ENCODE results near the gene MYH8. TPM values are rescaled to one million over a fixed set of nuclear protein-coding genes. Genes with fewer than 3 reads are reported as not detected.
A peak's percentile ranks its signal among the peaks of the same experiment; 100 is the strongest.

MYH8 gene
- total RNA-seq, 1 experiment from 2014 or later = not detected

DNA sequence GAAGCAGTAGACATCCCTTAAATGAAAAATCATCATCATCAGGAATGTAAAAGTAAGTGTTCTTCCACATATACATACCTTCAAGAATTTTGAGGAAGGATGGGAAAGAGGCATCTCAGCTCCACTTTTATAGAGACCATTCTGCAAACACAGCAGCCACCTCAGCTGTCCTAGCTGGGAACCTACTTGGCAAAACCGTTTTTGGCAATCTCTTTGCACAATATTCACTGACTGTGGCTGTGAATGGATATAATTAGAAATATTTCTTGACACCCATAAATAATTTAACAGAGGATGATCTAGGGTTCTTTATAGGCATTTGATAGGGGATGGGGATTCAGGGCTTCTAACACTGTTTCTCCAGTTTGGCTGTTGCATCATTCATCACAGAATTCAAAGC is 47.7 kb upstream of the MYH8 start, which contains the start of gene MYH4 (continued):
- TF ChIP-seq, protein P1, sequence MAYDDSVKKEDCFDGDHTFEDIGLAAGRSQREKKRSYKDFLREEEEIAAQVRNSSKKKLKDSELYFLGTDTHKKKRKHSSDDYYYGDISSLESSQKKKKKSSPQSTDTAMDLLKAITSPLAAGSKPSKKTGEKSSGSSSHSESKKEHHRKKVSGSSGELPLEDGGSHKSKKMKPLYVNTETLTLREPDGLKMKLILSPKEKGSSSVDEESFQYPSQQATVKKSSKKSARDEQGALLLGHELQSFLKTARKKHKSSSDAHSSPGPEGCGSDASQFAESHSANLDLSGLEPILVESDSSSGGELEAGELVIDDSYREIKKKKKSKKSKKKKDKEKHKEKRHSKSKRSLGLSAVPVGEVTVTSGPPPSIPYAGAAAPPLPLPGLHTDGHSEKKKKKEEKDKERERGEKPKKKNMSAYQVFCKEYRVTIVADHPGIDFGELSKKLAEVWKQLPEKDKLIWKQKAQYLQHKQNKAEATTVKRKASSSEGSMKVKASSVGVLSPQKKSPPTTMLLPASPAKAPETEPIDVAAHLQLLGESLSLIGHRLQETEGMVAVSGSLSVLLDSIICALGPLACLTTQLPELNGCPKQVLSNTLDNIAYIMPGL (CRISPR knock-in tag; IDR thresholded peaks at IDR 0.05) = no peak
- TF ChIP-seq, protein P2, sequence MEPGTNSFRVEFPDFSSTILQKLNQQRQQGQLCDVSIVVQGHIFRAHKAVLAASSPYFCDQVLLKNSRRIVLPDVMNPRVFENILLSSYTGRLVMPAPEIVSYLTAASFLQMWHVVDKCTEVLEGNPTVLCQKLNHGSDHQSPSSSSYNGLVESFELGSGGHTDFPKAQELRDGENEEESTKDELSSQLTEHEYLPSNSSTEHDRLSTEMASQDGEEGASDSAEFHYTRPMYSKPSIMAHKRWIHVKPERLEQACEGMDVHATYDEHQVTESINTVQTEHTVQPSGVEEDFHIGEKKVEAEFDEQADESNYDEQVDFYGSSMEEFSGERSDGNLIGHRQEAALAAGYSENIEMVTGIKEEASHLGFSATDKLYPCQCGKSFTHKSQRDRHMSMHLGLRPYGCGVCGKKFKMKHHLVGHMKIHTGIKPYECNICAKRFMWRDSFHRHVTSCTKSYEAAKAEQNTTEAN (CRISPR knock-in tag; IDR thresholded peaks at IDR 0.05) = no peak
- no peak for TF ChIP-seq GABPB1 (CRISPR knock-in tag; IDR thresholded peaks at IDR 0.05)
- TF ChIP-seq NR2C2 (CRISPR knock-in tag; IDR thresholded peaks at IDR 0.05) = no peak
- TF ChIP-seq SOX15 (CRISPR knock-in tag; IDR thresholded peaks at IDR 0.05) = no peak
- TF ChIP-seq, protein P3, sequence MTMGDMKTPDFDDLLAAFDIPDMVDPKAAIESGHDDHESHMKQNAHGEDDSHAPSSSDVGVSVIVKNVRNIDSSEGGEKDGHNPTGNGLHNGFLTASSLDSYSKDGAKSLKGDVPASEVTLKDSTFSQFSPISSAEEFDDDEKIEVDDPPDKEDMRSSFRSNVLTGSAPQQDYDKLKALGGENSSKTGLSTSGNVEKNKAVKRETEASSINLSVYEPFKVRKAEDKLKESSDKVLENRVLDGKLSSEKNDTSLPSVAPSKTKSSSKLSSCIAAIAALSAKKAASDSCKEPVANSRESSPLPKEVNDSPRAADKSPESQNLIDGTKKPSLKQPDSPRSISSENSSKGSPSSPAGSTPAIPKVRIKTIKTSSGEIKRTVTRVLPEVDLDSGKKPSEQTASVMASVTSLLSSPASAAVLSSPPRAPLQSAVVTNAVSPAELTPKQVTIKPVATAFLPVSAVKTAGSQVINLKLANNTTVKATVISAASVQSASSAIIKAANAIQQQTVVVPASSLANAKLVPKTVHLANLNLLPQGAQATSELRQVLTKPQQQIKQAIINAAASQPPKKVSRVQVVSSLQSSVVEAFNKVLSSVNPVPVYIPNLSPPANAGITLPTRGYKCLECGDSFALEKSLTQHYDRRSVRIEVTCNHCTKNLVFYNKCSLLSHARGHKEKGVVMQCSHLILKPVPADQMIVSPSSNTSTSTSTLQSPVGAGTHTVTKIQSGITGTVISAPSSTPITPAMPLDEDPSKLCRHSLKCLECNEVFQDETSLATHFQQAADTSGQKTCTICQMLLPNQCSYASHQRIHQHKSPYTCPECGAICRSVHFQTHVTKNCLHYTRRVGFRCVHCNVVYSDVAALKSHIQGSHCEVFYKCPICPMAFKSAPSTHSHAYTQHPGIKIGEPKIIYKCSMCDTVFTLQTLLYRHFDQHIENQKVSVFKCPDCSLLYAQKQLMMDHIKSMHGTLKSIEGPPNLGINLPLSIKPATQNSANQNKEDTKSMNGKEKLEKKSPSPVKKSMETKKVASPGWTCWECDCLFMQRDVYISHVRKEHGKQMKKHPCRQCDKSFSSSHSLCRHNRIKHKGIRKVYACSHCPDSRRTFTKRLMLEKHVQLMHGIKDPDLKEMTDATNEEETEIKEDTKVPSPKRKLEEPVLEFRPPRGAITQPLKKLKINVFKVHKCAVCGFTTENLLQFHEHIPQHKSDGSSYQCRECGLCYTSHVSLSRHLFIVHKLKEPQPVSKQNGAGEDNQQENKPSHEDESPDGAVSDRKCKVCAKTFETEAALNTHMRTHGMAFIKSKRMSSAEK (CRISPR knock-in tag; IDR thresholded peaks at IDR 0.05; ENCODE audit: borderline replicate concordance) = no peak
- no peak for TF ChIP-seq ZNF219 (CRISPR knock-in tag; IDR thresholded peaks at IDR 0.05; ENCODE audit: borderline replicate concordance)
- TF ChIP-seq CREM (CRISPR knock-in tag; IDR thresholded peaks at IDR 0.05) = no peak
- TF ChIP-seq, protein P4, sequence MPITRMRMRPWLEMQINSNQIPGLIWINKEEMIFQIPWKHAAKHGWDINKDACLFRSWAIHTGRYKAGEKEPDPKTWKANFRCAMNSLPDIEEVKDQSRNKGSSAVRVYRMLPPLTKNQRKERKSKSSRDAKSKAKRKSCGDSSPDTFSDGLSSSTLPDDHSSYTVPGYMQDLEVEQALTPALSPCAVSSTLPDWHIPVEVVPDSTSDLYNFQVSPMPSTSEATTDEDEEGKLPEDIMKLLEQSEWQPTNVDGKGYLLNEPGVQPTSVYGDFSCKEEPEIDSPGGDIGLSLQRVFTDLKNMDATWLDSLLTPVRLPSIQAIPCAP (CRISPR knock-in tag; IDR thresholded peaks at IDR 0.05) = no peak
- TF ChIP-seq, protein P5, sequence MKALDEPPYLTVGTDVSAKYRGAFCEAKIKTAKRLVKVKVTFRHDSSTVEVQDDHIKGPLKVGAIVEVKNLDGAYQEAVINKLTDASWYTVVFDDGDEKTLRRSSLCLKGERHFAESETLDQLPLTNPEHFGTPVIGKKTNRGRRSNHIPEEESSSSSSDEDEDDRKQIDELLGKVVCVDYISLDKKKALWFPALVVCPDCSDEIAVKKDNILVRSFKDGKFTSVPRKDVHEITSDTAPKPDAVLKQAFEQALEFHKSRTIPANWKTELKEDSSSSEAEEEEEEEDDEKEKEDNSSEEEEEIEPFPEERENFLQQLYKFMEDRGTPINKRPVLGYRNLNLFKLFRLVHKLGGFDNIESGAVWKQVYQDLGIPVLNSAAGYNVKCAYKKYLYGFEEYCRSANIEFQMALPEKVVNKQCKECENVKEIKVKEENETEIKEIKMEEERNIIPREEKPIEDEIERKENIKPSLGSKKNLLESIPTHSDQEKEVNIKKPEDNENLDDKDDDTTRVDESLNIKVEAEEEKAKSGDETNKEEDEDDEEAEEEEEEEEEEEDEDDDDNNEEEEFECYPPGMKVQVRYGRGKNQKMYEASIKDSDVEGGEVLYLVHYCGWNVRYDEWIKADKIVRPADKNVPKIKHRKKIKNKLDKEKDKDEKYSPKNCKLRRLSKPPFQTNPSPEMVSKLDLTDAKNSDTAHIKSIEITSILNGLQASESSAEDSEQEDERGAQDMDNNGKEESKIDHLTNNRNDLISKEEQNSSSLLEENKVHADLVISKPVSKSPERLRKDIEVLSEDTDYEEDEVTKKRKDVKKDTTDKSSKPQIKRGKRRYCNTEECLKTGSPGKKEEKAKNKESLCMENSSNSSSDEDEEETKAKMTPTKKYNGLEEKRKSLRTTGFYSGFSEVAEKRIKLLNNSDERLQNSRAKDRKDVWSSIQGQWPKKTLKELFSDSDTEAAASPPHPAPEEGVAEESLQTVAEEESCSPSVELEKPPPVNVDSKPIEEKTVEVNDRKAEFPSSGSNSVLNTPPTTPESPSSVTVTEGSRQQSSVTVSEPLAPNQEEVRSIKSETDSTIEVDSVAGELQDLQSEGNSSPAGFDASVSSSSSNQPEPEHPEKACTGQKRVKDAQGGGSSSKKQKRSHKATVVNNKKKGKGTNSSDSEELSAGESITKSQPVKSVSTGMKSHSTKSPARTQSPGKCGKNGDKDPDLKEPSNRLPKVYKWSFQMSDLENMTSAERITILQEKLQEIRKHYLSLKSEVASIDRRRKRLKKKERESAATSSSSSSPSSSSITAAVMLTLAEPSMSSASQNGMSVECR (CRISPR knock-in tag; IDR thresholded peaks at IDR 0.05; ENCODE audit: borderline replicate concordance) = no peak
- TF ChIP-seq FOXP1 (CRISPR knock-in tag; IDR thresholded peaks at IDR 0.05; ENCODE audit: borderline replicate concordance) = no peak

DNA sequence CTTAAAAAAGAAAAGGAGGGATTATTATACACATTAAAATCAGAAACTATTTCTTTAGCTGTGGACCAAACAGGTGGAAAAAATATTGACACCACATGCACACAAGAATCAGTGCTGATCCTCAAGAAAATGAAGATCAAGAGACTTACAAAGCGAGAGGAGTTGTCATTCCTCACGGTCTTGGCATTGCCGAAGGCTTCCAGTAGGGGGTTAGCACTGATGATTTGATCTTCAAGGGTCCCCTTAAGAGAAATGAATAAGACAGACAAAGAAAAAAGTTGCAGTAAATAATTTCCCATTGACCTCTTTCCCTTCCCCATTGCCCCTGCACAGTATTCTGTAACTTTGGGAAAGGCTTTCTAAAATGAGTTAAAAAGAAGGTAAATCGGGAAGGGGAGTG is 41.7 kb upstream of the MYH8 start:
- DNase-seq (ENCODE audit: low spot score) (peak; percentile 20), ATAC-seq (peak; percentile 39; the same call in 1 of the 2 replicates)
- CTCF ChIA-PET = no interaction called here
- H3K4me1 Mint-ChIP-seq = no peaks in the 10 kb centered on the region
- no peaks in the 10 kb centered on the region for H3K36me3 Mint-ChIP-seq
- POLR2A ChIA-PET = no interaction called here
- H3K4me3 Mint-ChIP-seq = no peak overlapping the region
- TF ChIP-seq OVOL2 (CRISPR knock-in tag; IDR thresholded peaks at IDR 0.05; ENCODE audit: borderline replicate concordance) (no peak), TCF7 (CRISPR knock-in tag; IDR thresholded peaks at IDR 0.05; ENCODE audit: low read depth) (no peak), HMGA2 (CRISPR knock-in tag; IDR thresholded peaks at IDR 0.05) (no peak)
- no peak overlapping the region for H3K27ac Mint-ChIP-seq
- H3K9me3 Mint-ChIP-seq = peaks cover 9% of the 10 kb centered on the region
- no peaks in the 10 kb centered on the region for H3K27me3 Mint-ChIP-seq (ENCODE audit: low read depth)

All from WTC11 (cell line).